Occipital lobe (tissue), 2 donors: ENCODE results near the gene FKBP8. TPM values are rescaled to one million over a fixed set of nuclear protein-coding genes. Genes with fewer than 3 reads are reported as not detected.
A peak's percentile ranks its signal among the peaks of the same experiment; 100 is the strongest.

Source experiments
- DNase-seq: peaks from one replicate; lab custom pipeline; 2025; lab: John Stamatoyannopoulos, UW
- total RNA-seq: library from RNA; depleted of rRNA; stranded (reverse); fragments of >200 nt; gene quantifications from one replicate; pipeline ENCODE4 v1.2.3, GENCODE V29; 2014

FKBP8 gene
- total RNA-seq, 1 donor from 2014 or later, result 118 TPM

DNA sequence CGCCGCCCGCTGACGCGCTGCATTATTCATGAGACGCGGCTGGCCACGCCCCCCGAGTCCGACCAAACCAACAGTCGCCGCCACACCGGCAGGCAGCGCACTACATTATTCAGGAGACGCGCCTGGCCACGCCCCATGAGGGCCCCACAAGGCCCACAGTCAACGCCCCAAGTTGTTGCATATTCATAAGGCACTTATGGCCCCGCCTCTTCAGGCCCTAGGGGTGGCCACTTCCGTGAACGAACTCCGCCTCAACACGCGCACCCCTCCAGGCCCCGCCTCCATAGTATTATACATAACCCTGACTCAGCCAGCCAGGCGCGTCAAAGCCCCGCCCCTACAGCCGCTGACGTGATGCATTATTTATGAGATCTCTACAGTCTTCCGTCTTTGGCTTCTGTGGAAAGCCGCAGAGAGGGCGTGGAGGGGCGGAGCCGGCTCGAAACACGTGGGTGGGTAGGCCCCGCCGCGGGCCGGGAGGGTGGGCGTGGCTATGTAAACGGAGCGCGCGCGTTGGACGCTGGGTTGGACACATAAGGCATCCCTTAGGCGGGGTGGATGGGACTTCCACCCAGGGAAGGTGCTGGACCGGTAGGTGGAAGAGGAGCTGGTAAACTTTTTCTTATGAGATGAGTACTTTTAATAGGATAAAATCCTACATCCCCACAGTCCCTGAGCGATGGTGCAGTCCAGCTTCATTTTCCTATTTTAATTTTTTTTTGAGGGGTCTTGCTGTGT lies 21.1 kb downstream of the FKBP8 start:
- DNase-seq, result peak; percentile 100

DNA sequence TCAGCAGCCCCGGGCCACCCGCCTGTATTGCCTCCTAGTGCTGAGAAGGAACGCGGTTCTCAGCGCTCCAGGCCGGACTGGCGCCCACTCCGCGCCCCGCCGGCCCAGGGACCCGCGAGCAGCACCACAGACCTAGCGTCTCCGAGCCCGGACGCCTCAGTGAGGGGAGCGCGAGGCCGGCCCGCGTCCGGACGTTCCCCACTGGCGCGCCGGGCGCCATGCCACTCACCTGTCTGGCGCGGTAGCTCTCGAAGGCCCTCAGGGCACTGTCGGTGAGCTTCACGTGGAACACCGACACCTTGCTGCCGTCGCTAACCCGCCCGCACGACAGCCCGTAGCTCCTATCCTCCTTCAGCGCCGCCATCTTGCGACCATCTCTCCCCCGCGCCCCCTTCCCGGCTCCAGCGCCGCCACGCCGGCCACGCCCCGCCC lies 21.7 kb downstream of the FKBP8 start, which contains the start of gene ELL:
Gene ELL, minus strand, starts transcription at position 379 of the 432 bp plus-strand sequence. Its CDS starts 15 bp downstream, at position 364.
- DNase-seq, result no peak

DNA sequence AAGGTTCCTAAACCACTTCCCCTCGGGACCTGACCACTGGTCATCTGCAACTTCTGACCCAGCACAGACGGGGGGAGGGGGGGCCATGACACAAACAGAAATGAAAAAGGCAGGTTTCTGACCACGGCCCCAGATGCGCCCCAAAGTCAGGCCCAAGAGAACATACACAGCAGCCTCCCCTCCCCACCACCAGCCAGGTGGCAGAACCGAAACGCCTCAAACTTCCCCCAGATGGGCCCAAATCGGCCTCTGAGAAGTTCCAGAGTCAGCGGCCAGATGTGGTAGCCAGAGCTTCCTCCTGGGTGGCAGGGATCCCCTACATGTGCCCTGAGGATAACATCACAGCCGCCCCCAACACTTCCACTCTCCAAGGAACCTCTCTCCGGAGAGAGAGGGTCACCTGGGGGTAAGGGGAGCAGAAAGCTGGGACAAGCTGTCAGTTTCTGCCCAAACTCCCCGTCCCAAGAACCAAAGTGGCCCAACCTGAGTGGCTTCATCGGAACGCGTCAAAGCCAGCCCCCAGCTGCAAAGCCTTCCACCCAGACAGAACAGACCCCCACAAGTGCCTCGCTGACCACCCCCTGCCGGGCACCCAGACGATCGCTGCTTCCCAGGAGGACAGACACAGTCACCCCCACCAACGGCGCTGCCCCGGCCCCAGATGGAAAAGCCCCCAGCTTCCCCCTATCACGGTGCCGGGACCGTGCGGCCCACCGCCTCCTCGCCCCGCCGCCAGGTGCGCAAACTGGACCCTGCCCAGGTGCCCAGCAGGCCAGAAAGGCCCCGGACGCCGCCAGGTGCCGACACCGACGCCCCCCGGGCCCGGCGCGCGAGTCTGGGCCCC lies 22.3 kb downstream of the FKBP8 start:
- no peak for DNase-seq

- DNase-seq, result no peak
Observed at GRCh38 chr19:18519962-18520847, 23.2 kb downstream of the FKBP8 start.

- DNase-seq, result no peak
Observed at GRCh38 chr19:18518639-18519038, 24.7 kb downstream of the FKBP8 start.

- DNase-seq, result no peak
Observed at GRCh38 chr19:18517606-18518005, 25.8 kb downstream of the FKBP8 start.

DNA sequence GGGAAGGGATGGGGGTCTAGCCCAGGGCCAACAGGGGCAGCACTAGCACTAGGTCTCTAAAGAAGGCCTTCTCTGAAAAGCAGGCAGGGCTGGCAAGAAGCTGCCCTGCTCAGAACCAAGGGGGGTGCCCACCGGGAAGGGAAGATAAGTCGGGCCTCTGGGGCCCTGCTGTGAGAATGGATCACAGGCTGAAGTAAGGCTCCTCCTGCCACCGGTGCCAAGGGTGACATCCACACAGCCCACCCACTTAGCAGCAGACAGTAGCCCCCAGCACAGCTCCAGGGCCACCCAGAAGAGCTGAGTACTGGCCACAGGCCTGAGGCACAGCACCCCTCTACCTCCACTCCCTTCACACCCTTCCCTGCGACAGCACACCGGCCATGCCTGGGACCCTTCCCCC lies 27.4 kb downstream of the FKBP8 start:
- no peak for DNase-seq

- no peak for DNase-seq
Observed at GRCh38 chr19:18514800-18515682, 28.3 kb downstream of the FKBP8 start.

GRCh38 chr19:18513868-18514267 lies 29.5 kb downstream of the FKBP8 start:
- DNase-seq, result no peak

DNA sequence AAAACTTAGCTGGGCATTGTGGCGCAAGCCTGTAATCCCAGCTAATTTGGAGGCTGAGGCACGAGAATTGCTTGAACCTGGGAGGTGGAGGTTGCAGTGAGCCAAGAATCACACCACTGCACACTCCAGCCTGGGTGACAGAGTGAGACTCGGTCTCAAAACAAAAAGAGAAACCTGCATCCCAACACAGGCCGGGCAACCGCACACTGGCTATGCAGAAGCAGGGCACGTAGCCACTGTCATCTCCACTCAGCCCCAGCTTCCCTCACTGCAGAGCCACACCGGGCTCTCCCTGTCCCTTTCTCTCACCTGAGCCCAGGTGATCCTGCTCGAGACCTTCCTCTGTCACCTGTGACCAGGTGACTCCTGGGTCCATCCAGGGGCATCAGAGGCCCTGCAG lies 33.2 kb downstream of the FKBP8 start:
- DNase-seq, result no peak

DNA sequence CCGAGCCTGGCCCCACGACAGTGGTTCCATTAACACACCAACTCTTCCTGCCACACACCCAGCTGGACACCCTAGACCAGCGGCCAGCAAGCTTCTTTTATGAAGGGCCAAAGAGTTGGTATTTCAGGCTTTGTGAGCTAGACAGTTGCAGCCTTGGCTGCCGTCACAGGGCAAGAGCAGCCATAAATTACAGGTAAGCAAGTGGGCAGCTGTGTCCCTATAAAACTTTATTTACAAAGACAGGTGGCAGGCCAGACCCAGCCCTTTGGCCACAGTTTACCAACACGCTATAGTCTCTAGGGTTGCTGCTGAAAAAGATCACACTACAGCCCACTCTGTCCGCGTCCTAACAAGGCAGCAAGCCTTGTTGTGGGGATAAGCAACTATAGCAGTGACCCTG lies 34.8 kb downstream of the FKBP8 start:
- DNase-seq, result no peak

DNA sequence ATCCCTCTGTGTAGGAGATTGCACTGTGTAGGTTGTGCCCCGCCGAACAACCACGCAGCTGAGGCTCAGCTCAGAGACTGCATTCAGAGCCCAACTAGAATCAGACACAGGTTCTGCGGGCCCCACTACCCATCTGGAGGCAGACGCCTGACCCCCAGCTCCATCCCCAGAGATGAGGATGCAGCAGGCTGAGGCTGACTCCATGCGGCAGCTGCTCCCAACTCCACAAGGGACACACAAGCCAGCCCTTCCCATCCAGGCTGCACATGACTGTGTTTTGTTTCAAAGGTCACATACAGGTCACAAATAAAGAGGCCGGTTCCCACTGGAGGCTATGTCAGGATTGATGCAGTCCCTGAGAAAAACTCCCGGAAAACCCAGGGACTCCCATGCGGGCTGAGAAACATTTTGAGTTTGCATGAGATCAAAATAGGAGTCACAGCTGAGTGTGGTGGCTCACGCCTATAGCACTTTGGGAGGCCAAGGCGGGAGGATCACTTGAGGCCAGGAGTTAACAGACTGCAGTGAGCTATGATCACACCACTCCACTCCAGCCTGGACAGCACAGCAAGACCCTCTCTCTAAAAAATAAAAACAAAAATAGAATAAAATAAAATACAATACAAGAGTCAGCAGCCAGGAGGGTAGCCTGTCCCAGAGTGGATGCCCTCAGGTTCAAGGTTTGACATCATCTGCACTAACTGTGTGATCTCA lies 35.5 kb downstream of the FKBP8 start:
- DNase-seq, result no peak

GRCh38 chr19:18507021-18507726 lies 36.2 kb downstream of the FKBP8 start:
- peak; percentile 57 for DNase-seq

DNA sequence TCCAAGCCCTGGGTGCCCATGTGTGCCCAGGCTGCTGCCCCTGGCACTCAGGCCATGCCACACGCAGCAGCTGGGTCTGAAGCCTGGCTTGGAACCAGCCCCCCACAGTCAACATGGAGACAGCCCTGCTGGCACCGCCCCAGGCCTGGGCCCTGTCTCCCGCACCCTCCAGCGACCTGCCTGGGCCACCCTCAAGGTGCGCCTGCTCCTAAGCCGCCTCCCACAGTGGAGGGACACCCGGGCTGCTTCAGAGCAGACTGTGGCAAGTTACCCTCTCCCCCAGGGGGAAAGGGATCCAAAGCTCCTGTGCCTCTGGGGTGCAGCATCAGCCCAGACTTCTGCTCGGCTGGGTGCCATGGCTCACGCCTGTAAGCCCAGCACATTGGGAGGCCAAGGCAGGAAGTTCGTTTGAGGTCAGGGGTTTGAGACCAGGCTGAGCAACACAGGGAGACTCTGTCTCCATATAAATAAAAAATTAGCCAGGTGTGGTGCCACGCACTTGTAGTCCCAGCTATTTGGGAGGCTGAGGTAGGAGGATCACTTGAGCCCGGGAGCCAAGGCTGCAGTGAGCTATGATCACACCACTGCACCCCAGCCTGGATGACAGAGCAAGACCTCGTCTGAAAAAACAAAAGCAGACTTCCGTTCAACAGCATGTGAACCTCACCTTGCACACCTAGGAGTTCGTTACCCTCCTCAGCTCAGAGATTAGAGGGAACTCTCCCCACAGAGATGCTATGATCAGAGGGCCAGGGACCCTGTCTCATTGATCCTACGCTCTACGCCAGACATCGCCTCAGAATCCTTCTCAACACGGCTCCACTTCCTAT lies 37.1 kb downstream of the FKBP8 start:
- DNase-seq, result no peak

DNA sequence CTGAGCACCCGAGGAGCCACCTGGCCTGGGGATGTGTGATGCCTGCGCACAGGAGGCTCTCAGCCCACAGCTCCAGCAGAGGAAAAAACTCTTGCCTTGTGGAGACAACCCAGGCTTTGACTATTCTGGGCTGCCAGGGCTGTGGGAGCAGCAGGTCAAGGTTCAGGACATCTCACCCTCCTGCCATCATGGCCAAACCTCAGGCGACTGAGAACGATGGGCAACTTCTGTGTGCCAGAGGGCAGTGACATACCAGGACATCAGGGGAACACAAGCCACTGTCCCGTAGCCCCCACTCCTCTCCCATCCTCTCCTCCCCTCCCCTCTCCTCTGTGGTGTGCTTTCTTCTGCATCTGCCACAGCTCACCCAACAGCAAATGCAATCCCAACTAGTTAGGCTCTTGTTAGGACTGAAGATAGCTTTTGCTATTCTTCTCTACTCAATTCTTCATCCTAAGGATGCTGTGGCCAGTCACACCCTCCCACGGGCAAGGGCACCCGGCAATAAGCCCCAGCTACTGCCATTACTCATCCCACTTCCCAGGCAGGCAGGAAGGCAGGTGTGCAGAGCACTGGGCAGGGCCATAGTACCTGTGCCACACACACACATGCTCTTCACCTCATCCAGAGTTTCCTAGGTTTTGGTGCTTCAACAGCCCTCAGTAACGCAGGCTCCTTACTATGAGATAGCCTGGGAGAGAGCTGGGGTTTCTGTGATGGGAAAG lies 38.3 kb downstream of the FKBP8 start:
- DNase-seq, result no peak

DNA sequence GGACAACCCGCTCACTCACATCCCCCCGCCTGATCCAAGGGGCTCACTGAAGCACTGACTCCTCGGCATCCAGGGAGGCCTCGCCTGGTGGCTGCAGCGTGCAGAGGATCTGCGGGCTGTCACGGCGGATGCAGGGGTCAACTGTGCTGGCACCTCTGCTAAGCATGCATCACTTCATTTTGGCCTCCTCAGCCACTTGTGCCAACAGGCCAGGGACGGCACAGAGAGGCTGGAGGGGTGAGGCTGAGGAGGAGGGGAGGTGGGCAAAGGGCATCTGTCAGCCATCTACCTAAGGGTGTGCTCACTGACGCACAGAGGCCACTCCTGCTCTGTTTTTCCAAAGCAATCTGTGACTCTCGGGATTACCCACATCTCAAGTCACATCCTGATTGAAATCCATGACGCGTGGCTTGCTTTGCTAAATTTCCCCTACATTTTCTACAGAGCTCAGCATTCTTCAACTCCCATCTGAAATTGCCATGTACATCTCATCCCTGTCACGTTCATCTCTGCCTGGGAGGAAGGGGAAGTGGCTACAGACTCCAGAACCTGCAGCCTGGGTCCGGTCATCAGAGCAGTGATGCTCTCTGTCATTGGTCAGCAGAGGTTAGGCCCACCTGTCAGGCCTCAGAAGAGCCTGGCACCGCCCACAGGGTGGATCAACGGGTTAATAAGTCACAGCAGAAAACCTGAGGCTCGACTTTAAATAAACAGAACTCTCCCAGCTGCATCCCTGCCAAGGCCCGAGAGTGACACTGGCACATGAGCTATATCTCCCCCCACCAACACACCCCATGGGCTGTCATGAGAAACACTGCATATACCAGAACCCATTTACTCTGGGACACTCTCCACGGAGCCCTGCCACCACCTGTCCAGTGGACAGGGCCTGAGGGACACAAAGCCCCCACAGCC lies 39.1 kb downstream of the FKBP8 start:
- no peak for DNase-seq
